ENCODE results near the gene NISCH.

NISCH gene

DNA sequence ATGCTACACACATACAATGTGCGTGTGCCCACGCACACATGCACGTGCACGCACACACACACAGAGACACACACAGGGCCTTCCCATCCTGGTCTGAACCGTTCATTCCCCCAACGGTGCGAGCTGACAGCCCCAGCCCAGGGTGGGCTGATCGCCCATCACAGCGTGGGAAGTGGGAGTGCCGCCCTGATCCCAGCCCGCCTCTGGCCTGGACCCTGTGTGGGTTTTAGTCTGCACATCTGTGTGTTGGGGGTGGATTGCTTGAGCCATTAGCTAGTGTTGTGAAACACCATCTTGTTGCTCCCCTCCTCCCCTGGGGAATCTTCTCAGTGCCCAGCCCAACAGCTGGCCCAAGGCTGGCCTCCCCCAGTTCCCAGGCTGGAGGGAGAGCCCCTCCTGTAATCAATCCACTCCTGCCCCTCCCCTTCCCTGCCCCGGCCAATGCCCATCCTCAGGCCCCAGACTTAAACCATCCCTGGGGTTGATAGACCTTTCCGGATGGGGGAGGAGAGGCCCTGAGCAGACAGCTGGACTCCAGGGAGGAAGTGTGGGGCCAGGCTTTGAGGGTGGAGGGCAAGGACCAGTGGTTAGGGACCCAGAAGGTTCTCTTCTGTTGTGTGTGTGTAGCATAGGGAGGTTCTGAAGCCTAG, 18.8 kb upstream of the NISCH start:
- no peak overlapping the region for H3K27ac ChIP-seq

DNA sequence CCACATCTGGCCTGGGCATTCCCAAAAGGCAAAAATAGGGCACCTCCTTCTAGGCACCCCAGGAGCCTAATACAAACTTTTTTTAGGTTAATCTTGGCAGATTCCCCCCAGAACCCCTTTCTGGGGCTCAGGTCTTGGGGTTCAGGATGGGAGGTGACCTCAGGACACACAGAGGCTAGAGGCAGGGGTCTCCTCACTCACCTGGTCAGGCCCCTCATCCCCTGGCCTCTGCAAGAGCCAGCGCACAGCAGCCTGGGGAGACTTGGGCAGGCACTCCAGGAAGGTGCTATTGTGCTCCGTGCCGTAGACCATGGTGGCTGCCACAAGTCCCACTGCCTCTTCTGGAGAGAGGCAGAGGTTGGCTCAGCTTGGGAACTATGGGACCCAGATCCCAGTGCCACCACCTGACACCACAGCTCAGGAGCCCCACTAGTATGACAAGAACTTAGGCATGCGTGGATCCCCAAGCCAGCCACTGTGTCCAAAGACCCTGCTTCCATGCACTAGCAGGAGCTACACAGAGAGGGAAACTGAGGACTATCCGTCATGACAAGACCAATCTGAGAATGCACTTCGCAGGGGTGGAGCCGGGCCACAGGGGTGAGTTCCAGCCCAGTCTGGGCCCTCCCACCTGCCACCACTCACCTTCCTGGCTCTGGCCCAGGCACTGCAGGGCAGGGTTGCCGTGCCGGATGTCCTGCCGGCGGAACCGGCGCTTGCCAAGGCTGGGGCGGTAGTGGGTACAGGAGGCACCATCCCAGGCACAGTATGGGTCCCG, 17.9 kb upstream of the NISCH start:
- TF ChIP-seq, protein P1, sequence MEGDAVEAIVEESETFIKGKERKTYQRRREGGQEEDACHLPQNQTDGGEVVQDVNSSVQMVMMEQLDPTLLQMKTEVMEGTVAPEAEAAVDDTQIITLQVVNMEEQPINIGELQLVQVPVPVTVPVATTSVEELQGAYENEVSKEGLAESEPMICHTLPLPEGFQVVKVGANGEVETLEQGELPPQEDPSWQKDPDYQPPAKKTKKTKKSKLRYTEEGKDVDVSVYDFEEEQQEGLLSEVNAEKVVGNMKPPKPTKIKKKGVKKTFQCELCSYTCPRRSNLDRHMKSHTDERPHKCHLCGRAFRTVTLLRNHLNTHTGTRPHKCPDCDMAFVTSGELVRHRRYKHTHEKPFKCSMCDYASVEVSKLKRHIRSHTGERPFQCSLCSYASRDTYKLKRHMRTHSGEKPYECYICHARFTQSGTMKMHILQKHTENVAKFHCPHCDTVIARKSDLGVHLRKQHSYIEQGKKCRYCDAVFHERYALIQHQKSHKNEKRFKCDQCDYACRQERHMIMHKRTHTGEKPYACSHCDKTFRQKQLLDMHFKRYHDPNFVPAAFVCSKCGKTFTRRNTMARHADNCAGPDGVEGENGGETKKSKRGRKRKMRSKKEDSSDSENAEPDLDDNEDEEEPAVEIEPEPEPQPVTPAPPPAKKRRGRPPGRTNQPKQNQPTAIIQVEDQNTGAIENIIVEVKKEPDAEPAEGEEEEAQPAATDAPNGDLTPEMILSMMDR (conservative IDR thresholded peaks at IDR 0.05): no peak
- peak overlapping the region; percentile 57 for H3K27ac ChIP-seq

More for the DNA sequence above, 18.8 kb upstream of the NISCH start:
- TF ChIP-seq, protein P1 (conservative IDR thresholded peaks at IDR 0.05): no peak

DNA sequence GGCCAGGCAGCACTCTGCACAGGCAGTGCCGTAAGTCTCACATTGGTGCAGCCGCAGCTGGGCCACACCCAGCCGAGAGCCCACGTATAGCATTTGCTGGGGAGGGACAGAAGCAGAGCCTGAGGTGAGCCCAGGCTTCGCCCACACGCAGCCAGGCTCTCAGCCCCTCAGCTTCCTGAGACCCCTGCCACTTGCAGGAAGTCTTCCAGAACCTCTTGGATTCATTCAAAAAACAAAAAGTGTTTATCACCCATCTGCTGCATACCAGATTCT, 17.4 kb upstream of the NISCH start:
- TF ChIP-seq, protein P1 (conservative IDR thresholded peaks at IDR 0.05): no peak
- peak overlapping the region; percentile 57 for H3K27ac ChIP-seq

DNA sequence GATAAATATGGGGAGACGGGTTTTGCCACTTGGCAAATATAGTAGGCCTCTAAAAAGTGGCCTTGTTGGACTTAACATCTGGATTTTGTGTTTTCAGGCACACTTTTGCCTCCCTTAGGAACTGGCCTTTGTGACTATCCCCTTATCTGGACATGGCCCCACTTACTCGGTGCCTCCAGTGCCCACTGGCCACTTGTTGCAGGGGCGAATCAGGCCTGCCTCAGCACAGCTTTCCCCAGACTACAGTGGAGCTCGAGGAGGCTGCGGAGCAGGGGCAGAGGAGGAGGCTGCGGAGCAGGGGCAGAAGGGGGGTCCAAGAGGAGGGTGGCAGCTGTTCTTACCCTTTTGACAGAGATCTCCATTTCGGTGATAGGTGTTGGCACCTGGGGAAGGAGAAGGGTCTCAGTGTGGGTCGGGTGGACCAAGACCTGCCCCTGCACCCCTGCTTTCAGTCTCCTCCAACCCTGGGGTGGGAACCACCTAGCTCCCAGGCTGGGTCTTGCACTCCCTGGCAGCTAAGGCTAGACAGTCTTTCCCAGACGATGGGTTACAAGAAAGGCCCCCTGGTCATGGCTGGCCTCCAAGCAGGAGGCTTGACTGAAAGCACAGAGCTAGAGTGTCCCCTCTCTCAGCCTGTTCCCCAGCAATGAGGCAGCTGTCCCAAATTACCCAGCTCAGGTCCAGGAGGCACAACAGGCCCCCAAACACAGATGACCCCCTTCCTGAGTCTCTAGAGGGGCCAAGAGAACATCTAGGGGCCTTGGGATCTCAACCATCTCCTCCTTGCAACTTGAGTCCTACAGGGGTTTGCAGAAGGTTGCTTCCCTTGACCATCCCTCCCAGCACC, 16.6 kb upstream of the NISCH start:
- H3K27ac ChIP-seq: peak overlapping the region; percentile 57; the same call in 1 of the 2 replicates
- TF ChIP-seq, protein P1 (conservative IDR thresholded peaks at IDR 0.05): no peak

DNA sequence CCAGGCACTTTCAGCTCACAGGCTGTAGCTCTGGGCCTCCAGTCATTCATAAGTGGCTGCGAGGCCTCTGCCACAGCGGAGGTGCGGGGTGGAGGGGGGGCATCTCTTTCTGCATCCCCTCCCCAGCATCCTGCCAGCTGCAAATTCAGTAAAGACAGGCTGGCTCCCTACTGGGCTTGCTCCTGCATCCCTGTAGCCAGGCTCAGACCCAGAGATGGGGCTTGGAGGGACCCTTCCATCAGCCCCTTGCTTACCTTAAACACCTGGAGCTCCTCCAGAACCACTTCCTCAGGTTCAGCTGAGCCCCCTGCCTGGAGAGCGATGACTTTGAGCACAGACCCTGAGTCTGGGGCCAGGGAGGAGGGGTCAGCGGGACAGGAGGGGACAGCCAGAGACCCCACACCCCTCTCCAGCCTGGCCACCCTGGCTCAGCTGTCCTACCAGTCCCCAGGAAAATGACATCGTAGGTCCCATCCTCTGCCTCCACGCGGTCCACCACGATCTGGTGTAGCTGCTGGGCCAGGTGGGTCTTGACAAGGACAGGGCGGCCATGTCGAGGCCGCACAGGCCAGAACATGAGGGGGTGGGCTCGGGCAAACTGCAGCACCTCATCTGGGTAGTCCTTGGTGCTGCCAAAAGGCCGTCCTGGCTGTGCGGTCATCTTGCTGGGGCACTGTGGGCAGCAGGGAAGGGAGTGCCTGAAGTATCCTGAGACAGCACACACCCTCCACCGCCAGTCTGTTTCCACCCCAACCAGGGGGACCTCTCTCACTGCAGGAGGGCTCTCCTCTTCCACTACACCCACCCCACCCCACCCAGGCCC, 15.8 kb upstream of the NISCH start:
- TF ChIP-seq, protein P1 (conservative IDR thresholded peaks at IDR 0.05): no peak
- no peak overlapping the region for H3K27ac ChIP-seq

DNA sequence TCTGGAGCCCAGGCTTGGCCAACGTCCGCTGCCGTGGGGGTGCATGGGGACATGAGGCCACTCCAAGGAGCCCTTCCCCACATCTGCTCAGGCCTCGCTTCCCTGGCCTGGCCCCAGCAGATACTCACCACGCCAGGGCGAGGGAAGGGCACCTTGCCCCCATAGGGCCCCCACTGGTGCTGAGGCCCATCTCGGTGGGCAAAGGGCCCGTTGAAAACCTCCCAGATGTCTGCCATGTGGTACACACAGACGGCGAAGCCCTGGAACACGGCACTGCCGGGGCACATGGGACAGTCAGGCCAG, 15.2 kb upstream of the NISCH start:
- TF ChIP-seq, protein P1 (conservative IDR thresholded peaks at IDR 0.05): no peak

More for the DNA sequence above, 15.2 kb upstream of the NISCH start:
- no peak overlapping the region for H3K27ac ChIP-seq

Measured in VCaP (cell line).